ENCODE results near the gene PCDHGA4.
"Not testable (repeated sequence)": the region's sequence is repeated elsewhere in the genome, so short reads cannot be mapped to it uniquely, and the experiment has no call there.

The PCDHGA4 gene

DNA sequence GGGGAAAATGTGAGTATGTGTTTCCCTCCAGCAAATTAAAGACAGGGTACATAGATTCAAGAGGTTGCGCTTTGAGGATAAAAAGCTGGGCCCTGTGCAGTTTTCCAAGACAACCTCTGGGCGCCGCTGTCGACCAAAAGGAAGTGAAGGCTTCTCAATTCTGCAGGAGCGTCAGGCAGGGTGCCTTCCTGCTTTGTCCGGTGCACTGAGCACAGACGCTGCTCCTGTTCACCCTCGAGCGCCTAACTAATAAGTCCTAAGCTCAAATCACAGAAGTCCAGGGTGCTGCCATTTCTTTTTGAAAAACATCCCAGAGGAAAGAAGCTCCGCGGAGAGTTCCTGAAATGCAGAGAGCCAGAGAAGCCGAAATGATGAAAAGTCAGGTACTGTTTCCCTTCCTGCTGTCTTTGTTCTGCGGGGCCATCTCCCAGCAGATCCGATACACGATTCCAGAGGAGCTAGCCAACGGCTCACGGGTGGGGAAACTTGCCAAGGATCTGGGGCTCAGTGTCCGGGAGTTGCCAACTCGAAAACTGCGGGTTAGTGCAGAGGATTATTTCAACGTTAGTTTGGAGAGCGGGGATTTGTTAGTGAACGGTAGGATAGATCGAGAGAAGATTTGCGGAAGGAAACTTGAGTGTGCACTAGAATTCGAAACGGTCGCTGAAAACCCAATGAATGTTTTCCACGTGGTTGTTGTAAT is 4.8 kb upstream of the PCDHGA4 start, which contains the start of gene PCDHGB1:
Gene PCDHGB1 (plus strand): TSS at position 183 of the 703 bp plus-strand sequence. CDS start 162 bp downstream, at position 345.
- DNase-seq: peak; percentile 41

DNA sequence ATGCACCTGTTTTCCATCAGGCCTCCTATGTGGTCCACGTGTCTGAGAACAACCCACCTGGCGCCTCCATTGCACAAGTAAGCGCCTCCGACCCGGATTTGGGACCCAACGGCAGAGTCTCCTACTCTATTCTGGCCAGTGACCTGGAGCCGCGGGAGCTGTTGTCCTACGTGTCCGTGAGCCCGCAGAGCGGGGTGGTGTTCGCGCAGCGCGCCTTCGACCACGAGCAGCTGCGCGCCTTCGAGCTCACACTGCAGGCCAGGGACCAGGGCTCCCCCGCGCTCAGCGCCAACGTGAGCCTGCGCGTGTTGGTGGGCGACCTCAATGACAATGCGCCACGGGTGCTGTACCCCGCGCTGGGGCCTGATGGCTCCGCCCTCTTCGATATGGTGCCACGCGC is 3.2 kb upstream of the PCDHGA4 start:
- DNase-seq: no peak

DNA sequence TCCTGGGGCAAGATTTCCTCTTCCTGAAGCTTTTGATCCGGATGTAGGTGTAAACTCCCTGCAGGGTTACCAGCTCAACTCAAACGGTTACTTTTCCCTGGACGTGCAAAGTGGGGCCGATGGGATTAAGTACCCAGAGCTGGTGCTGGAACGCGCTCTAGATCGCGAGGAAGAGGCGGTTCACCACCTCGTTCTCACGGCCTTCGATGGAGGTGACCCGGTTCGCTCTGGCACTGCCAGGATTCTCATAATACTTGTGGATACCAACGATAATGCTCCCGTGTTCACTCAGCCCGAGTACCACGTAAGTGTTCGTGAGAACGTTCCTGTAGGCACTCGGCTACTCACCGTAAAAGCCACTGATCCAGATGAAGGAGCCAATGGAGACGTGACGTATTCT is 820 bp downstream of the PCDHGA4 start:
- DNase-seq: no peak

DNA sequence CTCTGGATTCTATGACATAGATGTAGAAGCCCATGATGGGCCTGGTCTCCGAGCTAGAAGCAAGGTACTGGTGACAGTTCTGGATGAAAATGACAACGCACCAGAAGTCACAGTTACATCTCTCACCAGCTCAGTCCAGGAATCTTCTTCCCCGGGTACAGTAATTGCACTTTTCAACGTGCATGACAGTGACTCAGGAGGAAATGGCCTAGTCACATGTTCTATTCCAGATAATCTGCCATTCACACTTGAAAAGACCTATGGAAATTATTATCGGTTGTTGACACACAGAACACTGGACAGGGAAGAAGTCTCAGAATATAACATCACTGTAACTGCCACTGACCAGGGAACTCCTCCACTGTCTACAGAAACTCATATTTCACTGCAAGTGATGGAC is 1.3 kb downstream of the PCDHGA4 start:
- no peak for DNase-seq

DNA sequence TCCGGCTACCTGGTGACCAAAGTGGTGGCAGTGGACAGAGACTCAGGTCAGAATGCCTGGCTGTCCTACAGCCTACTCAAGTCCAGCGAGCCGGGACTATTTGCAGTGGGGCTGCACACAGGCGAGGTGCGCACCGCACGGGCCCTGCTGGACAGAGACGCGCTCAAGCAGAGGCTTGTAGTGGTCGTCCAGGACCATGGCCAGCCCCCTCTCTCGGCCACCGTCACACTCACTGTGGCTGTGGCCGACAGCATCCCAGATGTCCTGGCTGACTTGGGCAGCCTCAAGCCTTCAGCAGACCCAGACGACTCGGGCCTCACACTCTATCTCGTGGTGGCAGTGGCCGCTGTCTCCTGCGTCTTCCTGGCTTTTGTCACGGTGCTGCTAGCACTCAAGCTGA is 2.1 kb downstream of the PCDHGA4 start:
- no peak for DNase-seq

DNA sequence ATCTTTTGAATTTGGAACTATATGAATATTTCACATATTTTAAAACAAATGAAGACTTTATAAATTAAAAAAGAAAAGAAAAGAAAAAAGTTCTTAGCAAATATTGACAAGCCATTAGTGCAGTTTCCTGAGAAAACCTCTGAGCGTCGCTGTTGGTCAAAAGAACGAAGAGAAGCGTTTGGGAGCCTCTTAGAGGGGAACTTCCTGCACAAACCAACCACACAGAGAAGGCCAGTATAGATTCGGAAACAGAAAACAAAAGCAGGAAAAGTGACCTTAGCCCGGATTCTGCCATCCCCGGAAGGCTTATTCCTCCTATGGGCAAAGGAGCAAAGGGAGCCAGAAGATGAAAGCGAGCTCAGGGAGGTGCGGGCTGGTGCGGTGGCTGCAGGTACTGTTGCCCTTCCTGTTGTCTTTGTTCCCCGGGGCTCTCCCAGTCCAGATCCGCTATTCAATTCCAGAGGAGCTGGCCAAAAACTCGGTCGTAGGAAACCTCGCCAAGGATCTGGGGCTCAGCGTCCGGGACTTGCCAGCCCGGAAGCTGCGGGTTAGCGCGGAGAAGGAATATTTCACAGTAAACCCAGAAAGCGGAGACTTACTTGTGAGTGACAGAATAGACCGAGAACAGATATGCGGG is 5.1 kb downstream of the PCDHGA4 start, which contains the start of gene PCDHGB2:
Gene PCDHGB2 (plus strand): TSS at position 205 of the 637 bp plus-strand sequence. CDS start 142 bp downstream, at position 347.
- DNase-seq: peak; percentile 50

DNA sequence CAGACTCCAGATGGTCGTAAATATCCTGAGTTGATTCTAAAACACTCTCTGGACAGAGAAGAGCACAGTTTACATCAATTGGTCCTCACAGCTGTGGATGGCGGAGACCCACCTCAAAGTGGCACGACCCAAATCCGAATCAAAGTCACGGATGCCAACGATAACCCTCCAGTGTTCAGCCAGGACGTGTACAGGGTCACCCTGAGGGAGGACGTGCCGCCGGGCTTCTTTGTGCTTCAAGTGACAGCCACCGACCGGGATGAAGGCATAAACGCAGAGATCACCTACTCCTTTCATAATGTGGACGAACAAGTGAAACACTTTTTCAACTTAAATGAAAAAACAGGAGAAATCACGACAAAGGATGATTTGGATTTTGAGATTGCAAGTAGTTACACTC is 5.9 kb downstream of the PCDHGA4 start:
- no peak for DNase-seq

DNA sequence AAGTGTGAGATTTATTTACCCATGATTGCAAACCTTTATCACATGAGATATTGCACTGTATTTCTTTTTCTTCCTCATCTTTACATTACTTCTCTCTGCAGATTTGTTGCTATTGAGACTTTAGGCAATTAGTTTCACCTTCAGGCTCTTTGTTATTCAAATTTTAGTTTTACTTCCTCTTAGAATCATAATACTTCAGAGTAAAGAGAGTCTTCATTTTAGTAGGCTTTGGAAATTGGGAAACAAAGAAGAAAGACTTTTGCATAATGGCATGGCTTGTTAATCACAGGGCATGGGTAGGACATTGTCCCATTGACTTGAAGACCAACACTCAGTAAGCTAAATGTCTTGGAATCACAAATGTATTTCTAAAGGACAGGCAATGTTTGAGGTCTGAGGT is 7.9 kb downstream of the PCDHGA4 start:
- no peak for DNase-seq

DNA sequence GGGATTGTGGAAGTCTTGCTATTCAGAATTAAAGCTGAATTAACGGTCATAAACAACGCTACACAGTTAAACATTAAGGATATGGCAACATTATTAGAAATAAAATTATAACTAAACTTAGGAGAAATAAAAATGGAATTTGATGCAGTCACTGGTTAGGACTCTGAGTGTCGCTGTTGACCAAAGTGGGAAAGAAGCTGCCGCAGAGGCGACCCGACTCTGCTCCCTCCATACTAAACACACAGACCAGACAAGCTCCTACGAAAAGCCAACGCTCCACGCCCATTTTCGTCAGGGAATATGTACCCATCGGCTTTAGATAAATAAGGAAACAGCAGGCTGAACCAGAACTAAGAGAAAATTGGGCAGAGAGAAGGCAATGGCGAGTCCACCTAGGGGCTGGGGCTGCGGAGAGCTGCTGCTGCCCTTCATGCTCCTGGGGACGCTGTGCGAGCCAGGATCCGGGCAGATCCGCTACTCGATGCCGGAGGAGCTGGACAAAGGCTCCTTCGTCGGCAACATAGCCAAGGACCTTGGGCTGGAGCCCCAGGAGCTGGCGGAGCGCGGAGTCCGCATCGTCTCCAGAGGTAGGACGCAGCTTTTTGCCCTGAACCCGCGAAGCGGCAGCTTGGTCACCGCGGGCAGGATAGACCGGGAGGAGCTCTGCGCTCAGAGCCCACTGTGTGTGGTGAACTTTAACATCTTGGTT is 9.3 kb downstream of the PCDHGA4 start, which contains the start of gene PCDHGA5:
Gene PCDHGA5 (plus strand): TSS at position 211 of the 709 bp plus-strand sequence. CDS start 169 bp downstream, at position 380.
- DNase-seq: no peak

DNA sequence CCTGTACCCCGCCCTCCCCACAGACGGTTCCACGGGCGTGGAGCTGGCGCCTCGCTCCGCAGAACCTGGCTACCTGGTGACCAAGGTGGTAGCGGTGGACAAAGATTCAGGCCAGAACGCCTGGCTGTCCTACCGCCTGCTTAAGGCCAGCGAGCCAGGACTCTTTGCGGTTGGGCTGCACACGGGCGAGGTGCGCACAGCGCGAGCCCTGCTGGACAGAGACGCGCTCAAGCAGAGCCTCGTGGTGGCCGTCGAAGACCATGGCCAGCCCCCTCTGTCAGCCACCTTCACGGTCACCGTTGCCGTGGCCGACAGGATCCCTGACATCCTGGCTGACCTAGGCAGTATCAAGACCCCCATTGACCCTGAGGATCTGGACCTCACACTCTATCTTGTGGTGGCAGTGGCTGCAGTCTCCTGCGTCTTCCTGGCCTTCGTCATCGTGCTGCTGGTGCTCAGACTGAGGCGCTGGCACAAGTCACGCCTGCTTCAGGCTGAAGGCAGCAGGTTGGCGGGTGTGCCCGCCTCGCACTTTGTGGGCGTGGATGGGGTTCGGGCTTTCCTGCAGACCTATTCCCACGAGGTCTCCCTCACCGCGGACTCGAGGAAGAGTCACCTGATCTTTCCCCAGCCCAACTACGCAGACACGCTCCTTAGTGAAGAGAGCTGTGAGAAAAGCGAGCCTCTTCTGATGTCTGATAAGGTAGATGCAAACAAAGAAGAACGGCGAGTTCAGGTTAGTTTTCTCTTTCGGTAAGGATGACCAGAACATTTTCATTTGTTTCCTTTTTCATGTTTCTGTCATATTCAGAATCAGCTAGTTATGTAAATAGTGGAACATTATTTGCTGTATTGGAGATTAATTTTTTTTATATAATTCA is 11.4 kb downstream of the PCDHGA4 start:
- DNase-seq: no peak

DNA sequence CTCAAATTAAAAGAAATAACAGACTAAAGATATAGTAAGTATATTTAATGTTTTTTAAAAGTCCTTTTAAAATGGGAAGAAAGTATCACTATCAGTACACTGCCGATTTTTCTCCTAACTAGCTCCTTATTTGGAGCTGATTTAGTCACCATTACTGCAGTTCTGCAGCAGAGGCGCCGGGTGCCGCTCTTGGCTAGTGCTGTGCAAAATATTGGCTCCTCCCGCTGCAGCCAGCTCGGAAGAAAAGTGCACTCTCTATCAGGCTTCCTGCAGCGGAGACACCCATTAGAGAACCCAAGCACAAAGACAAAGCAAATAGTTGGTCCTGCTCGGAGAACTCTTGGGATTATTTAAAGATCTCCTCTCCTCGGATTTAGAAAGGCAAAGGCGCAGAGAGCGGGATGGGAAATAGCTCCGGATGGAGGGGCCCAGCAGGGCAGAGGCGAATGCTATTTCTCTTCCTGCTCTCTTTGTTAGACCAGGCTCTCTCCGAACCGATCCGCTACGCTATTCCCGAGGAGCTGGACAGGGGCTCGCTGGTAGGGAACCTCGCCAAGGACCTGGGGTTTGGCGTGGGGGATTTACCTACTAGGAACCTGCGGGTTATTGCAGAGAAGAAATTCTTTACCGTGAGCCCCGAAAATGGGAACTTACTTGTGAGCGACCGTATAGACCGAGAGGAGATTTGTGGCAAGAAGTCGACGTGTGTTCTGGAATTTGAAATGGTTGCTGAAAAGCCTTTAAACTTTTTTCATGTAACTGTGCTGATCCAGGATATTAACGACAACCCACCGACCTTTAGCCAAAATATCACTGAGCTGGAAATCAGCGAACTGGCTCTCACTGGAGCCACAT is 15.4 kb downstream of the PCDHGA4 start, which contains the start of gene PCDHGB3:
Gene PCDHGB3 (plus strand): TSS at position 249 of the 855 bp plus-strand sequence. CDS start 153 bp downstream, at position 402.
- peak; percentile 48 for DNase-seq

DNA sequence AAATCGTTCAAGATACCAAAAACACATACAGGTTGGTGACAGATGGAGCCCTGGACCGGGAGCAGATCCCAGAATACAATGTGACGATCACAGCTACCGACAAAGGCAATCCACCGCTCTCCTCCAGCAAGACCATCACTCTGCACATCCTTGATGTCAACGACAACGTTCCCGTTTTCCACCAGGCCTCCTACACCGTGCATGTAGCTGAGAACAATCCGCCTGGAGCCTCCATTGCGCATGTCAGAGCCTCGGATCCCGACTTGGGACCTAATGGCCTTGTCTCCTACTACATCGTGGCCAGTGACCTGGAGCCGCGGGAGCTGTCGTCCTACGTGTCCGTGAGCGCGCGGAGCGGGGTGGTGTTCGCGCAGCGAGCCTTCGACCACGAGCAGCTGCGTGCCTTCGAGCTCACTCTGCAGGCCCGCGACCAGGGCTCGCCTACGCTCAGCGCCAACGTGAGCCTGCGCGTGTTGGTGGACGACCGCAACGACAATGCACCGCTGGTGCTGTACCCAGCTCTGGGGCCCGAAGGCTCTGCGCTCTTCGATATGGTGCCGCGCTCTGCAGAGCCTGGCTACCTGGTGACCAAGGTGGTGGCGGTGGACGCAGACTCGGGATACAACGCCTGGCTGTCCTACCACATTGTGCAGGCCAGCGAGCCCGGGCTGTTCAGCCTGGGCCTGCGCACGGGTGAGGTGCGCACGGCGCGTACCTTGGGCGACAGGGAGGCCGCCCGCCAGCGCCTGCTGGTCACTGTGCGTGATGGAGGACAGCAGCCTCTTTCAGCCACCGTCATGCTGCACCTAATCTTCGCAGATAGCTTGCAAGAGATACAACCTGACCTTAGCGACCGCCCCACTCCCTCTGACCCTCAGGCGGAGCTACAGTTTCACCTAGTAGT is 17.0 kb downstream of the PCDHGA4 start:
- DNase-seq: no peak

DNA sequence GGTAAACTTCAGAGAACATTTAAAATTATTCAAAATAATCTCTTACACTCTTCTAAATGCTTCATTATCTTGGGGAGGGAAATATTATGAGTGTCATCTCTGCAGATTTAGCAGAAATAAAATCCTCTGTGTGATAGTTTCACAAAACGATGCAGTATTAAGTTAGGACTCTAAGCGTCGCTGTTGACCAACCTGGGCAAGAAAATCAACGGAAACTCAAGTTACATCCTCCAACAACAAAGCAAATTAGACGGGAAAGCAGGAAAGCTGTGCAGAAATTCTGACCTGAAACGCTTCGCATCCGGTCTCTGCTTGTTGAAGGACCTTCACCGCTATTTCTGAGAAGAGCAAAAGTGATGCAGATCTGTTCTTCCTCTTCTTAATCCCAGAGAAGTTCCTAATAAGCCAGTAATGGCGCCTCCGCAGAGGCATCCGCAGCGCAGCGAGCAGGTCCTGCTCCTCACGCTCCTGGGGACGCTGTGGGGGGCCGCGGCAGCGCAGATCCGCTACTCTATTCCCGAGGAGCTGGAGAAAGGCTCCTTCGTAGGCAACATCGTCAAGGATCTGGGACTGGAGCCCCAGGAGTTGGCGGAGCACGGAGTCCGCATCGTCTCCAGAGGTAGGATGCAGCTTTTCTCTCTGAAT is 19.0 kb downstream of the PCDHGA4 start, which contains the start of gene PCDHGA6:
Gene PCDHGA6 (plus strand): TSS at position 219 of the 645 bp plus-strand sequence. CDS start 193 bp downstream, at position 412.
- DNase-seq: peak; percentile 13

DNA sequence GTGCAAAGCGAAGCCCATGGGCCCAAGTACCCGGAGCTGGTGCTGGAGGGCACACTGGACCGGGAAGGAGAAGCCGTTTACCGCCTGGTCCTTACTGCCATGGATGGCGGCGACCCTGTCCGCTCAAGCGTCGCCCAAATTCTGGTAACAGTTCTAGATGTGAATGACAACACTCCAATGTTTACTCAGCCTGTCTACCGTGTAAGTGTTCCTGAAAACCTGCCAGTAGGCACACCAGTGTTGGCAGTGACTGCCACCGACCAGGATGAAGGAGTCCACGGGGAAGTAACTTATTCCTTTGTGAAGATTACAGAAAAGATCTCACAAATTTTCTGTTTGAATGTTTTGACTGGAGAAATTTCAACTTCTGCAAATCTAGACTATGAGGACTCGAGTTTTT is 19.8 kb downstream of the PCDHGA4 start:
- no peak for DNase-seq

DNA sequence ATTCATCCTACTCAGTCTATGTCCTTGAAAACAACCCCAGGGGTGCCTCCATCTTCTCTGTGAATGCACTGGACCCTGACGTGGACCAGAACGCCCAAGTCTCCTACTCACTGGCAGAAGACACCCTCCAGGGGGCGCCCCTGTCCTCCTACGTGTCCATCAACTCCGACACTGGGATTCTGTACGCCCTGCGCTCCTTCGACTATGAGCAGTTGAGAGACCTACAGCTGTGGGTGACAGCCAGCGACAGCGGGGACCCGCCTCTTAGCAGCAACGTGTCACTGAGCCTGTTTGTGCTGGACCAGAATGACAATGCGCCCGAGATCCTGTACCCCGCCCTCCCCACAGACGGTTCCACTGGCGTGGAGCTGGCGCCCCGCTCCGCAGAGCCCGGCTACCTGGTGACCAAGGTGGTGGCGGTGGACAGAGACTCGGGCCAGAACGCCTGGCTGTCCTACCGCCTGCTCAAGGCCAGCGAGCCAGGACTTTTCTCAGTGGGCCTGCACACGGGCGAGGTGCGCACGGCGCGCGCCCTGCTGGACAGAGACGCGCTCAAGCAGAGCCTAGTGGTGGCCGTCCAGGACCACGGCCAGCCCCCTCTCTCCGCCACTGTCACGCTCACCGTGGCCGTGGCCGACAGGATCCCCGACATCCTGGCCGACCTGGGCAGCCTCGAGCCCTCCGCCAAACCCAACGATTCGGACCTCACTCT is 20.8 kb downstream of the PCDHGA4 start:
- DNase-seq: not testable (repeated sequence)

DNA sequence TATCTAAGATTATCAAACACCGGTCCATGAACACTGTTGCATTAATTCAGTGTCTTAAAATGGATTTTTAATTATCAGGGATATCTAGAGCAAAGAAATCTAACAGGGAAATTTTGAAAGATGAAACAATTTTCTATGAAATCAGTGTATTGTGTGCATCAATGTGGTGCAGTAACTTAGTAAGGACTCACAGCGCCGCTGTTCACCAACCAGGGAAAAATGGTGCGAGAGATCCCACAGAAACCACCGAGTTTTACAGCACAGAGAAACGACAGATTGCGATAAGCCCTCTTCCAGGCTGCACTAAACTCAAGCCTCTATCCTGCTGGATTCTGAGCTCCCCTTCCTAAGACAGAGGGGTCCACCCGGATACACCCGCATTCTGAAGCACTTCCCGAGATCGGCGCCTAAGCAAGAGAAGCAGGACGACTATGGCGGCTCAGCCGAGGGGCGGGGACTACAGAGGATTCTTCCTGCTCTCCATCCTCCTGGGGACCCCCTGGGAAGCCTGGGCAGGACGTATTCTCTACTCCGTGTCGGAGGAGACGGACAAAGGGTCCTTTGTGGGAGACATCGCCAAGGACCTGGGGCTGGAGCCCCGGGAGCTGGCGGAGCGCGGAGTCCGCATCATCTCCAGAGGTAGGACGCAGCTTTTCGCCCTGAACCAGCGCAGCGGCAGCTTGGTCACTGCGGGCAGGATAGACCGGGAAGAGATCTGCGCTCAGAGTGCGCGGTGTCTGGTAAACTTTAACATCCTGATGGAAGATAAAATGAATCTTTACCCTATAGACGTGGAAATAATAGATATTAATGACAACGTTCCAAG is 27.9 kb downstream of the PCDHGA4 start, which contains the start of gene PCDHGA7:
Gene PCDHGA7 (plus strand): TSS at position 274 of the 826 bp plus-strand sequence. CDS start 158 bp downstream, at position 432.
- DNase-seq: no peak

DNA sequence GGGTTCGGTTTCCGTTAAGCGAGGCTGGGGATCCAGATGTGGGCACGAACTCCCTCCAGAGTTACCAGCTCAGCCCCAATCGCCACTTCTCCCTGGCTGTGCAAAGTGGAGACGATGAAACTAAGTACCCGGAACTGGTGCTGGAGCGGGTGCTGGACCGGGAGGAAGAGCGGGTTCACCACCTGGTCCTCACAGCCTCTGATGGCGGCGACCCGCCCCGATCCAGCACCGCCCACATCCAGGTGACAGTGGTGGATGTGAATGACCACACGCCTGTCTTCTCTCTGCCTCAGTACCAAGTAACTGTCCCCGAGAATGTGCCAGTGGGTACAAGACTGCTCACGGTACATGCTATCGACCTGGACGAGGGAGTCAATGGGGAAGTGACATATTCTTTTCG is 28.5 kb downstream of the PCDHGA4 start:
- DNase-seq: no peak
